Measurements from ENCODE around the gene PPM1D.
"Not testable (repeated sequence)": the region's sequence is repeated elsewhere in the genome, so short reads cannot be mapped to it uniquely, and the experiment has no call there.

- TF ChIP-seq CTCF, EP300, POLR2A, POLR2AphosphoS5 (IDR thresholded peaks at IDR 0.05): not testable (repeated sequence)
These were observed 14.3 kb downstream of the PPM1D start for GRCh38 chr17:60614247-60614646.

Measured in suprapubic skin (tissue), 4 donors.